Subcutaneous adipose tissue (tissue), 4 donors: ENCODE measurements around the gene DPP4. TPM values are rescaled to one million over a fixed set of nuclear protein-coding genes. Genes with fewer than 3 reads are reported as not detected.

Experiments
- total RNA-seq, 4 donors: library from RNA; depleted of rRNA; stranded (reverse); fragments of >200 nt; gene quantifications; one replicate each; pipeline ENCODE4 v1.1.0, GENCODE V29; 2016
- TF ChIP-seq, protein P1 (sequence below): fragments of 450-650 bp; IDR thresholded peaks from one replicate; pipeline ENCODE4 v1.5.1; 2016; ENCODE audit warnings: low read depth, mild to moderate bottlenecking, control low read depth, antibody characterized with exemption, moderate library complexity

The DPP4 gene
- total RNA-seq, 4 donors from 2014 or later, result 11.5 to 17.8 (median 16.3) TPM

GRCh38 chr2:162082681-162083080 lies 8.7 kb upstream of the DPP4 start:
- TF ChIP-seq, protein P1, sequence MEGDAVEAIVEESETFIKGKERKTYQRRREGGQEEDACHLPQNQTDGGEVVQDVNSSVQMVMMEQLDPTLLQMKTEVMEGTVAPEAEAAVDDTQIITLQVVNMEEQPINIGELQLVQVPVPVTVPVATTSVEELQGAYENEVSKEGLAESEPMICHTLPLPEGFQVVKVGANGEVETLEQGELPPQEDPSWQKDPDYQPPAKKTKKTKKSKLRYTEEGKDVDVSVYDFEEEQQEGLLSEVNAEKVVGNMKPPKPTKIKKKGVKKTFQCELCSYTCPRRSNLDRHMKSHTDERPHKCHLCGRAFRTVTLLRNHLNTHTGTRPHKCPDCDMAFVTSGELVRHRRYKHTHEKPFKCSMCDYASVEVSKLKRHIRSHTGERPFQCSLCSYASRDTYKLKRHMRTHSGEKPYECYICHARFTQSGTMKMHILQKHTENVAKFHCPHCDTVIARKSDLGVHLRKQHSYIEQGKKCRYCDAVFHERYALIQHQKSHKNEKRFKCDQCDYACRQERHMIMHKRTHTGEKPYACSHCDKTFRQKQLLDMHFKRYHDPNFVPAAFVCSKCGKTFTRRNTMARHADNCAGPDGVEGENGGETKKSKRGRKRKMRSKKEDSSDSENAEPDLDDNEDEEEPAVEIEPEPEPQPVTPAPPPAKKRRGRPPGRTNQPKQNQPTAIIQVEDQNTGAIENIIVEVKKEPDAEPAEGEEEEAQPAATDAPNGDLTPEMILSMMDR, result no peak

DNA sequence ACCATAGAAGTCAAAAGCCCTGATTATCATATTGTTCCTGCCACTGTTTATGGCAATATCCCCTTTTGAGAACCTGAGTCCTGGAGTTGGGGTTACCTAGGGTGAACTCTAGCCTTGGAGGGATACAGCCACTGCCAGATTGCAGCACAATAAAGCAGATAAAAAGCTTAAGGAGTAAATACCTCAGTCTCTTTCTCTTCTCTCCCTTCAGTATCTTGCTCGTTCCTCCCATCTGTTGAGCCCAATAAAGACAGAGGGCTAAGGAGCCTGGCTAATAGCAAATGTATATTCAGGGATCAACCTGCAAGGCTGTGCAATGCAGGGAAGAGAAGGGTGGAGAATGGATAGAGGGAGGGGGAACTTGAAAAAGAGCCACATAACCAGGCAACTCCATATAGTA lies 8.0 kb upstream of the DPP4 start:
- TF ChIP-seq, protein P1, result no peak

DNA sequence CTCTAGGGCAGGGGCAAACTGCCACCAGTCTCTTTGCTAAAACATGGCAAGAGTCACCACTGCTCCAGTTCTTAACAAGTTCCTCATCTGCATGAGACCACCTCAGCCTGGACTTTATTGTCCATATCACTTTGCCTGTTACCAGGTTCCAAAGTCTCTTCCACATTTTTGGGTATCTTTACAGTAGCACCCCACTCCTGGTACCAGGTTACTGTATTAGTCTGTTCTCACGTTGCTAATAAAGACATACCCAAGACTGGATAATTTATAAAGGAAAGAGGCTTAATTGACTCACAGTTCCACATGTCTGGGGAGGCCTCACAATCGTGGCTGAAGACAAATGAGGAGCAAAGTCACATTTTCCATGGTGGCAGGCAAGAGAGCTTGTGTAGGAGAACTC lies 5.5 kb upstream of the DPP4 start:
- TF ChIP-seq, protein P1, result no peak

- TF ChIP-seq, protein P1, result no peak
Observed at GRCh38 chr2:162075689-162076132, 1.7 kb upstream of the DPP4 start.

GRCh38 chr2:162074928-162075688 lies 1.1 kb upstream of the DPP4 start:
- TF ChIP-seq, protein P1, result no peak

- TF ChIP-seq, protein P1, result no peak
Observed at GRCh38 chr2:162074632-162074895, 549 bp upstream of the DPP4 start.

DNA sequence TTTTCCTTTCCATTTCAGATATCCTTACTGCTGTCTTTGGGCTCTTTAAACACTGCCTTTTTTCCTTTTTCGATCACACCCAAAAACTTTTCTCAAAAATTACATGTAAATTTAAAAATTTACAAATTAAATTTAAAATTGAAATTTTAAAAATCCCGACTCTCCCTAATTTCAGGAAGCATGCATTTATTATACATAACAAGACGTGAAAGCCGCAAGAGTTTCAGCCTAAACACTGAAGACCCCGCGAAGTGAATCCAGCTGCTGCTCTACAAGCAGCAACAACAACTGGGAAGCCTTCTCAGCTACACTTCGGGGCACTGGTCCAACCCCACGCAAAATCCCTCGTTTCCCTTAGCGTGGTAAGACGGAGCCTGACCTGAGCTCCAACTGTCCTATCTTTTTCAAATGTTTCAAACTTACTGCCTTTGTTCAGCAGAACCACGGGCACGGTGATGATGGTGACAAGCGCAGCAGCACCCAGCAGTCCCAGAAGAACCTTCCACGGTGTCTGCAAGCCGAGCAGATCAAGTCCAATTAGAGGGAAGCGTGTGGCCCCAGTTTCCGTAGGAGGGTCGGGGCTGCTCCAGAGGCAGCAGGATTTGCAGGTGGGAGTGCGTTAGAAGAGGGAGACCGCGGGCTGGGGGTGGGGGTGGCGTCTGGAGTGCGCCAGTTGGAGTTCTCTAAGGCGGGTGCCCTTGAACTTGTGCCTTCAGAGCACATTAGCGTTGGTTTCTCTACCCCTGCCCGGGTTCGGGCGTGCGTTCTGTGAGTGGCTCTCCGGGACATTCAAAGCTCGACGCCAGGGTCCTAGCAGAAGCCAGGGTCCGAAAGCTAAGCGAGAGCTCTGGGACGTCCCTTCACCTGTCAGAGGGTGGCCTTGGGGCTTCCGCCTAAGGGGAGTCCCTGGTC lies 783 bp downstream of the DPP4 start:
- TF ChIP-seq, protein P1, result no peak
